HTERT RPE-1 (cell line): ENCODE measurements around the gene NUF2.

Experiments used
- in situ Hi-C: fragments of 300-500 bp; cut with MboI; formaldehyde crosslinking; loops from 4 replicates; pipeline ENCODE4 v1.14.3; 2020; ENCODE audit warnings: low sequenced_read_pairs

Gene NUF2

GRCh38 chr1:163399001-163399400 is 77.2 kb downstream of the NUF2 start:
- in situ Hi-C loops = no loop called here

GRCh38 chr1:163399976-163400601 is 78.3 kb downstream of the NUF2 start:
- in situ Hi-C loops = no loop called here

- in situ Hi-C loops = no loop called here
Measured at GRCh38 chr1:163401211-163401610, 79.5 kb downstream of the NUF2 start.
